B cell (primary cell): Measurements from ENCODE around the gene UPF1. TPM values are rescaled to one million over a fixed set of nuclear protein-coding genes. Genes with fewer than 3 reads are reported as not detected.

ENCODE experiments used
- ATAC-seq: fragments of 200-7000 bp; cut with Tn5 transposase; one replicate; pipeline ENCODE4 v1.10.0; 2021; ENCODE audit warnings: low read depth, mild to moderate bottlenecking, moderate number of reproducible peaks, moderate library complexity
- CTCF ChIA-PET: fragments of 350-600 bp; sonication (Branson Sonifier 250); formaldehyde crosslinking; loops from one replicate; lab custom pipeline; 2021; ENCODE audit warnings: antibody characterized with exemption, inconsistent platforms; lab: Charles Lee
- POLR2A ChIA-PET: fragments of 350-600 bp; sonication (Branson Sonifier 250); formaldehyde crosslinking; loops from one replicate; lab custom pipeline; 2021; ENCODE audit warnings: antibody characterized with exemption; lab: Charles Lee
- DNase-seq: peaks from one replicate; pipeline ENCODE4 v3.0.0; 2013
- H2AFZ ChIP-seq: 2 replicates; pipeline ENCODE4 v1.6.1; 2012; ENCODE audit warnings: mild to moderate bottlenecking, low read depth, low read length; ENCODE audit not compliant: insufficient read depth, poor library complexity, severe bottlenecking
- H3K27ac ChIP-seq, 2 donors: 1 replicate in 1 of 2; 2 replicates in 1 of 2; pipeline ENCODE4 v1.5.1; 2012 to 2013; ENCODE audit warnings: low read length in 2 of 2, mild to moderate bottlenecking in 2 of 2, moderate library complexity in 1 of 2
- H3K27me3 ChIP-seq, 4 experiments: fragments of 200-600 bp in 1 of 4; sonication (generic) in 1 of 4; replicated peaks in 1 of 4; 1 replicate in 2 of 4; 2 replicates in 2 of 4; pipeline versions ENCODE4 v1.6.1 to v1.7.0; 2013 to 2016; ENCODE audit warnings: low read length in 3 of 4, mild to moderate bottlenecking in 2 of 4, mixed read lengths in 1 of 4, moderate library complexity in 1 of 4; ENCODE audit not compliant: insufficient read depth in 4 of 4, control insufficient read depth in 3 of 4; ENCODE audit errors: control extremely low read depth in 1 of 4
- H3K36me3 ChIP-seq, 2 experiments: replicated peaks in 1 of 2; 1 replicate in 1 of 2; 2 replicates in 1 of 2; pipeline versions ENCODE4 v1.6.1 to v1.7.1; 2013; ENCODE audit warnings: low read length in 1 of 2; ENCODE audit not compliant: insufficient read depth in 2 of 2, control insufficient read depth in 1 of 2; ENCODE audit errors: control extremely low read depth in 1 of 2, extremely low read depth in 1 of 2
- H3K4me1 ChIP-seq, 2 donors: fragments of 200-600 bp in 1 of 2; sonication (generic) in 1 of 2; 1 replicate in 1 of 2; 2 replicates in 1 of 2; pipeline versions ENCODE4 v1.5.1 to v1.6.1; 2013 to 2017; ENCODE audit warnings: low read length in 2 of 2; ENCODE audit not compliant: control insufficient read depth in 2 of 2, insufficient read depth in 2 of 2
- H3K4me2 ChIP-seq: replicated peaks from 2 replicates; pipeline ENCODE3; 2012; ENCODE audit warnings: mild to moderate bottlenecking, low read depth, low read length; ENCODE audit not compliant: poor library complexity, severe bottlenecking
- H3K4me3 ChIP-seq, 5 experiments: fragments of 200-600 bp in 1 of 5; sonication (generic) in 1 of 5; 1 replicate in 3 of 5; 2 replicates in 2 of 5; pipeline versions ENCODE4 v1.5.1 to v1.7.0; 2011 to 2016; ENCODE audit warnings: low read length in 4 of 5, mild to moderate bottlenecking in 4 of 5, low read depth in 2 of 5, control low read depth in 1 of 5, moderate library complexity in 1 of 5; ENCODE audit not compliant: insufficient read depth in 1 of 5; ENCODE audit errors: control extremely low read depth in 1 of 5, extremely low read depth in 1 of 5
- H3K79me2 ChIP-seq: fragments of 200-600 bp; sonication (generic); one replicate; pipeline ENCODE4 v1.6.0; 2016; ENCODE audit warnings: low read length; ENCODE audit not compliant: control insufficient read depth, insufficient read depth
- H3K9ac ChIP-seq: fragments of 200-600 bp; sonication (generic); 2 replicates; pipeline ENCODE4 v1.6.1; 2017; ENCODE audit warnings: mild to moderate bottlenecking, low read length, moderate library complexity
- H3K9me3 ChIP-seq, 3 donors: one replicate each; pipeline versions ENCODE4 v1.6.1 to v1.7.1; 2013; ENCODE audit warnings: low read length in 2 of 3; ENCODE audit not compliant: control insufficient read depth in 2 of 3, insufficient read depth in 1 of 3; ENCODE audit errors: control extremely low read depth in 1 of 3
- H4K20me1 ChIP-seq: 2 replicates; pipeline ENCODE4 v1.6.0; 2012; ENCODE audit warnings: mild to moderate bottlenecking, low read length; ENCODE audit not compliant: insufficient read depth, control insufficient read depth, poor library complexity, severe bottlenecking
- H3K27ac Mint-ChIP-seq: one replicate; pipeline ENCODE4 v1.8.0; 2021; ENCODE audit warnings: mixed read lengths
- H3K27me3 Mint-ChIP-seq: one replicate; pipeline ENCODE4 v1.8.0; 2021; ENCODE audit warnings: mixed read lengths
- H3K4me1 Mint-ChIP-seq: one replicate; pipeline ENCODE4 v1.8.0; 2021; ENCODE audit warnings: mixed read lengths
- H3K4me3 Mint-ChIP-seq: one replicate; pipeline ENCODE4 v1.8.0; 2021; ENCODE audit warnings: mixed read lengths
- H3K9me3 Mint-ChIP-seq: one replicate; pipeline ENCODE4 v1.8.0; 2022; ENCODE audit warnings: mixed read lengths; ENCODE audit not compliant: insufficient read depth
- EZH2 ChIP-seq: IDR thresholded peaks from 2 replicates; pipeline ENCODE4 v1.6.1; 2012; ENCODE audit warnings: borderline replicate concordance, low read depth, mild to moderate bottlenecking, moderate library complexity, low read length; ENCODE audit not compliant: insufficient read depth, poor library complexity, severe bottlenecking
- WGBS: methylation state at CpG from one replicate; pipeline ENCODE4 v1.1.5; 2013; ENCODE audit warnings: missing lambda C conversion rate; ENCODE audit not compliant: insufficient coverage; 5-methylcytosine and 5-hydroxymethylcytosine counted together
- intact Hi-C: fragments of 100-400 bp; cut with micrococcal nuclease; formaldehyde crosslinking; loops from one replicate; pipeline ENCODE4 v1.10.0; 2022
- polyA plus RNA-seq: library from polyadenylated mRNA; depleted of rRNA; stranded (reverse); fragments of >200 nt; gene quantifications from 2 replicates; pipeline ENCODE4 v1.2.3, GENCODE V29; 2012
- total RNA-seq, 2 donors: library from RNA; stranded (reverse); fragments of 120-200 nt in 1 of 2; gene quantifications; 1 replicate in 1 of 2; 2 replicates in 1 of 2; pipeline versions ENCODE4 v1.2.3 to v1.2.4, GENCODE V29; 2013 to 2022
- TF ChIP-seq, protein P1 (sequence below): fragments of 200-600 bp; IDR thresholded peaks from one replicate; pipeline ENCODE4 v1.8.0; 2022; ENCODE audit warnings: antibody characterized with exemption, mild to moderate bottlenecking

The UPF1 gene
- total and polyA plus RNA-seq, 2 donors (not counting 1 experiment from before 2014, with no cell fraction given) = 51.9 to 98.6 TPM

DNA sequence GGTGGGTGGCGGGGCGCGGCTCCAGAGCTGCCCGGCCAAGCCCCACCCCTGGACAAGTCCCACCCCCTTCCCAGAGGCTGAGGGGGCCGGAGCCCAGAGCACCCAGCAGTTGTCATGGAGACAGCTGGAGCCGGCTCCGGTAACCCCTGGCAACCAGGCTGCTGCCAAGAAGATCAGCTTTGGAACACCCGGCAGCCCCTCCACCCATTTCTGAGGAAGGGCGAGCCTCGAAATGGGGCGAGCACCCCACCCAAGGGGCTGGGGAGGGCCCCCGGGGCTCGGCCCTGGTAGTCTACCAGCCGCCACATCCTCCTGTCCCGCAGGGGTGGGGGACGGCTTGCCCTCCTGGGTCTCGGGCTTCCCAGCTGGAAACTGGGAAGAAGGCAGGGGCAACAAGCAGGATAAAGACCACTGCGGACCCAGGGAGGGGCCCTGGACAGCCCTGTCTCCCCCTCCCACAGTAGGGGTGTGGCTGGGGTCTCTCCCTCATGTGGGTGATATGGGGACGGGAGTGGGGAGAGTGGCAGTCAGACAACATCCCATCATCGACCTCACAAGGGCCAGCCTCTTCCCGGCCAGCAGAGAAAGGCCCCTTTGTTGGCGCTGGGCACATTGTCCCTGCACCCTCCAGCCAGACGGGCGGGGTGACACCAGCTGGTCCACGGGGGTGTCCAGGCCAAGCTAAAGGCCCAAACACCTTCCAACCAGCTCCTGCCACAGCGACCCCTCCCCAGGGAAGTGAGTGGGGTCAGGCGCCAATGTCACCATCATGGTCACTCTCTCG, 62.7 kb downstream of the UPF1 start:
- Histone ChIP-seq H3K4me3 (no peak overlapping the region), H3K27ac (no peak overlapping the region), H3K36me3 (peaks cover 0 to 7% of the 10 kb centered on the region in 2 experiments), H3K4me1 (peaks cover 13 to 17% of the 10 kb centered on the region in 2 donors), H3K9ac (no peak overlapping the region), H3K4me2 (peak overlapping the region; percentile 66), H3K9me3 (no peaks in the 10 kb centered on the region), H2AFZ (no peak overlapping the region), H3K79me2 (no peaks in the 10 kb centered on the region), H3K27me3 (peaks cover 0 to 25% (median 11%) of the 10 kb centered on the region in 4 experiments), H4K20me1 (peaks cover 2% of the 10 kb centered on the region)
- H3K9me3 Mint-ChIP-seq = no peaks in the 10 kb centered on the region
- peaks cover 11% of the 10 kb centered on the region for H3K4me1 Mint-ChIP-seq
- 20% methylated on average over 20 of the region's 28 CpGs for WGBS
- no peak for TF ChIP-seq EZH2
- TF ChIP-seq, protein P1, sequence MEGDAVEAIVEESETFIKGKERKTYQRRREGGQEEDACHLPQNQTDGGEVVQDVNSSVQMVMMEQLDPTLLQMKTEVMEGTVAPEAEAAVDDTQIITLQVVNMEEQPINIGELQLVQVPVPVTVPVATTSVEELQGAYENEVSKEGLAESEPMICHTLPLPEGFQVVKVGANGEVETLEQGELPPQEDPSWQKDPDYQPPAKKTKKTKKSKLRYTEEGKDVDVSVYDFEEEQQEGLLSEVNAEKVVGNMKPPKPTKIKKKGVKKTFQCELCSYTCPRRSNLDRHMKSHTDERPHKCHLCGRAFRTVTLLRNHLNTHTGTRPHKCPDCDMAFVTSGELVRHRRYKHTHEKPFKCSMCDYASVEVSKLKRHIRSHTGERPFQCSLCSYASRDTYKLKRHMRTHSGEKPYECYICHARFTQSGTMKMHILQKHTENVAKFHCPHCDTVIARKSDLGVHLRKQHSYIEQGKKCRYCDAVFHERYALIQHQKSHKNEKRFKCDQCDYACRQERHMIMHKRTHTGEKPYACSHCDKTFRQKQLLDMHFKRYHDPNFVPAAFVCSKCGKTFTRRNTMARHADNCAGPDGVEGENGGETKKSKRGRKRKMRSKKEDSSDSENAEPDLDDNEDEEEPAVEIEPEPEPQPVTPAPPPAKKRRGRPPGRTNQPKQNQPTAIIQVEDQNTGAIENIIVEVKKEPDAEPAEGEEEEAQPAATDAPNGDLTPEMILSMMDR = no peak
- DNase-seq (no peak), ATAC-seq (no peak)
- intact Hi-C loops = no loop called here
- peaks cover 33% of the 10 kb centered on the region for H3K27me3 Mint-ChIP-seq
- H3K27ac Mint-ChIP-seq = no peak overlapping the region
- CTCF ChIA-PET = interaction anchor here (1.6 kb wide), 1 partner anchor 443 kb away, joined by 4 read pairs; no protein-coding TSS in a partner anchor
- peak overlapping the region; percentile 59 for H3K4me3 Mint-ChIP-seq
- POLR2A ChIA-PET = interaction anchor here (0.6 kb wide), 1 partner anchor 234 kb away, joined by 7 read pairs; no protein-coding TSS in a partner anchor
